IPS-11a (cell line): ENCODE measurements around the gene LAYN.

Experiments used
- H3K4me3 ChIP-seq: one replicate; pipeline ENCODE4 v1.5.1; 2013; ENCODE audit warnings: low read depth, low read length, control low read depth

The LAYN gene, protein sequence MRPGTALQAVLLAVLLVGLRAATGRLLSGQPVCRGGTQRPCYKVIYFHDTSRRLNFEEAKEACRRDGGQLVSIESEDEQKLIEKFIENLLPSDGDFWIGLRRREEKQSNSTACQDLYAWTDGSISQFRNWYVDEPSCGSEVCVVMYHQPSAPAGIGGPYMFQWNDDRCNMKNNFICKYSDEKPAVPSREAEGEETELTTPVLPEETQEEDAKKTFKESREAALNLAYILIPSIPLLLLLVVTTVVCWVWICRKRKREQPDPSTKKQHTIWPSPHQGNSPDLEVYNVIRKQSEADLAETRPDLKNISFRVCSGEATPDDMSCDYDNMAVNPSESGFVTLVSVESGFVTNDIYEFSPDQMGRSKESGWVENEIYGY

GRCh38 chr11:111540114-111540936 is at the start of gene LAYN:
Gene LAYN, plus strand, starts transcription at chr11:111540720. Its CDS starts 124 bp downstream, at chr11:111540844.
- peak within 1 kb of the TSS; percentile 61 for H3K4me3 ChIP-seq

DNA sequence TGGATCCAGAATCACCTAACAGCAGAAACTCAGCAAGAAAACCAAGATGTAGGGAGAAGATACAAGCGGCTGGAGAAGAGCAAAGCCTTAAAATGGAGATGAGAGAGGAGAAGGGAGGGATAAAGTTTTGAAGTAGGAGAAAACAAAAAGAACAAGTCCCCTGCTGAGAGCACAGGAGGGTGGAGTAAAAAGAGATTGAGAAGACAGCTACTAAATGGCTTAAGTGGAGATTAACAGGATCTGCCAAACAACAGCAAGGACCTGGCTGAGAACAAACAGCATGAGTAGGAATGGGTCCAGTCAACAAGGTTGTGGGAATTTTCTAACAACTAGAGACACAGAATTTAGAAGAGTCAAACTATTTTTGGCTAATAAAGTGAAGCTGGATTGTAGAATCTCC is 46.5 kb upstream of the LAYN start:
- H3K4me3 ChIP-seq: no peak overlapping the region

GRCh38 chr11:111499483-111499882 is 41.0 kb upstream of the LAYN start:
- no peak overlapping the region for H3K4me3 ChIP-seq

DNA sequence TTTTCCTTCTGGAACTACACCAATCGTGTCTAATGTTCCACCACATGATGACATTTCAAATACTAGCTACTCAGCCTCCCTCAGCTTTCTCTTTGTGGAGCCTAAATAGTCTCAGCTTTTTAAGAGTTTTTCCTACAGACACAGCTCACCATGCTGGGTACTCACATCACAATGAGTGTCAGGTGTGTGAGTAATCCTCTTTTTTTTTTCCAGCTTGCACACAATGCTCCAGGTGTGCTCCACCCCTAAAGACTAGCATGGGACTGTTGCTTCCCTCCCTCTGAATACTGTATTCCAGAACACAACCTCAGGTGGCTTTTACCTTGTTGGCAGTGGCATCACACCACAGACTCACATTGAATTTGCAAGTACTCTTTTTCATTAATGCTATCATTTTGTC is 40.0 kb upstream of the LAYN start:
- no peak overlapping the region for H3K4me3 ChIP-seq

DNA sequence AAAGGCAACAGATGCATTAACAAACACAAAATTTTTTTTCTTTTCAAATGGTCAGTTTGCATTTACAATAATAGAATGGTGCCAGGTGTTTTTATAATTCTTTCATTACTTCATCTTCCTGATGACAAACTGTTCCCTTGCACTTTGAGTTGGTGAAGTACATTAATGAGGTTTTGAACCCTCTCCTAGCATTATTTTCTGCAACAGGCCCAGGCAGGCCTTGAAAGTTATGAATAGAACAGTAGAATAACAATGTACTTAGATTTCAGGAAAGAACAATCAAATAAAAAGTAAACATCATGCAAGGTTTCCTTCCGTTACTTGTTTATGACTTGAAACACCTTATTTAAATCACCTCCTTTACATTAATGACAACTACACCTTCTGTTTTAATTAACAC is 37.9 kb upstream of the LAYN start:
- H3K4me3 ChIP-seq: no peak overlapping the region

DNA sequence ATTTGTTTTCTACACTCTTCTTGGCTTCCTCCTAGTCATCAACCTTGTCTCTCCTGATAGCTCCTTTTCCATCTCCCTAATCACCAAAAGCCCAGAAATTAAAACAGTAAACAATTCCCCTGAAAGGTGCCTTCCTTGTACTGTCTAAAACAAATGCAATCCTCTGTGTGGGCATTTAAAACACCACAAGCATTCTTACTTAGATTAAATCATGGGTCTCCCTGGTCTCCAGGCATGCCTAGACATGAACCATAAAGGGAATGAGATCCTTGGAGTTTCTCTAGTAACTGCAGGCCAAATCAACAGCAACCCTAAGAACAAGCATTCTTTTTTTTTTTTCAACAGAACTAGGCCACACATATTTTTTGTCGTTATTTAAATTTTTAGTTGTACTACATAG is 30.2 kb upstream of the LAYN start:
- no peak overlapping the region for H3K4me3 ChIP-seq

GRCh38 chr11:111512296-111513239 is 28.0 kb upstream of the LAYN start, which contains the start of gene BTG4:
Gene BTG4, minus strand, starts transcription at chr11:111512386. Its CDS starts 13,610 bp downstream, at chr11:111498776.
- H3K4me3 ChIP-seq: peak within 1 kb of the TSS; percentile 50

GRCh38 chr11:111513240-111513605 is 27.3 kb upstream of the LAYN start:
- H3K4me3 ChIP-seq: peak overlapping the region; percentile 50

DNA sequence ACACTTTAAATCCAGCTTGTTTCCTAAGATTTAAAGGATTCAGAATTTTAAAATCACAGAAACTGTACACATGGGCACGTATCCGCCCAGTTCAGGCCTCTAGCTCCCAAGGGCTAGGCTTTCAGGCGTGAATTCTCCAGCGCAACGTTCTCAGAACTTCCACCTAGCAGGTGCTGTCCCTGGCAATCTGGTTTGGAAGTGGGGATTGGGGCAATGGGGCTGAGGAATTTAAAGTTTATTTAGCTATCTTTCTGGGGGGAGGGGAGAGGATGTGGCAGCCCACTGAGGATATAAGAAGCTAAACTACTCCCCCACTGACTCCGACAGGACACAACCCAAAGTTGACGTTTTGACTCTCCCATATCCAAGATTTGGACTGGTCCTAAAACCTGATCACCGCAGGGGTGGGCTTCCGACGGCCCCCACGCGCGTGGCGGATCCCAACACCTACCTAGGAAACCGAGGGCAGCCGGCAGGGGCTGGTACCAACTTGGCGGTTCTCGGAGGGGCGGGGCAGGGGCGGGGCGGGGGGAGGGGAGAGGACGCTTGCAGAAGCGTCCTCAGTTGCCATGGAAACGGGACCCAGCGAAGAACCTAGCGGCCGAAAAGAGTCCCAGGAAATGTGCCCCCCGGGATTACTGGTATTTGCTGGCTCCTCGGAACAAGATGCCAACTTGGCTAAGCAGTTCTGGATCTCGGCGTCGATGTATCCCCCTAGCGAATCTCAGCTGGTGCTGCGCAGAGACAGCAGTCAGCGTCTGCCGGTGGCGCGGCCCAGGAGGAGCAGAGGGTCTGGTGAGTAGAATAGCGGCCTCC is 26.1 kb upstream of the LAYN start, which contains the start of gene HOATZ:
Gene HOATZ, plus strand, starts transcription at position 563 of the 816 bp plus-strand sequence. Its CDS starts 7 bp downstream, at position 570.
- H3K4me3 ChIP-seq: peak within 1 kb of the TSS; percentile 29

GRCh38 chr11:111515591-111515990 is 24.9 kb upstream of the LAYN start:
- no peak overlapping the region for H3K4me3 ChIP-seq

DNA sequence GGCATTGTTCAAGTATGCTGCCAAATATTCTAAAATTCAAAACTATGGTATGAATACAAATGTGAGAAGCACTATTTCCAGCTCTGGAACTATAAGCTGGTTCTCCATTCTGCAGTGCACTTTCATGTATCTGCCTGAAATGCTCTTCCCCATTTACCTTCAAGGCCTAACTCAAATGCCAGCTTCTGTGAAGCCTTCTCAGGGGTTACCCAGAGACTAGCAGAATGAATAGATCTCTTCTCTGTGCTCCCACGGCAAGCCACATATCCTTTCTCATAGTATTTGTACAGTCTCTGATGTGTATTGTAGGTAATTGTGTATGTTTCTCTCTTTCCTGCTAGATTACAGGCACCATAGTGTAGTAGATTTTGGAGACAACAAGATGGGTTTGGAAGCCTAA is 21.9 kb upstream of the LAYN start:
- H3K4me3 ChIP-seq: no peak overlapping the region

- no peak overlapping the region for H3K4me3 ChIP-seq
Measured at GRCh38 chr11:111520560-111520959, 20.0 kb upstream of the LAYN start.

GRCh38 chr11:111521135-111521534 is 19.4 kb upstream of the LAYN start:
- no peak overlapping the region for H3K4me3 ChIP-seq

- no peak overlapping the region for H3K4me3 ChIP-seq
Measured at GRCh38 chr11:111522426-111522825, 18.1 kb upstream of the LAYN start.

GRCh38 chr11:111523343-111523742 is 17.2 kb upstream of the LAYN start:
- no peak overlapping the region for H3K4me3 ChIP-seq

- H3K4me3 ChIP-seq: no peak overlapping the region
Measured at GRCh38 chr11:111524056-111524455, 16.5 kb upstream of the LAYN start.

GRCh38 chr11:111525456-111525855 is 15.1 kb upstream of the LAYN start:
- H3K4me3 ChIP-seq: no peak overlapping the region

- H3K4me3 ChIP-seq: no peak overlapping the region
Measured at GRCh38 chr11:111526501-111526900, 14.0 kb upstream of the LAYN start.

- H3K4me3 ChIP-seq: no peak overlapping the region
Measured at GRCh38 chr11:111527279-111527678, 13.2 kb upstream of the LAYN start.

- no peak overlapping the region for H3K4me3 ChIP-seq
Measured at GRCh38 chr11:111528557-111528956, 12.0 kb upstream of the LAYN start.
